ENCODE results near the gene SPATA31D4.
"Not testable (repeated sequence)": the region's sequence is repeated elsewhere in the genome, so short reads cannot be mapped to it uniquely, and the experiment has no call there.

Gene SPATA31D4

DNA sequence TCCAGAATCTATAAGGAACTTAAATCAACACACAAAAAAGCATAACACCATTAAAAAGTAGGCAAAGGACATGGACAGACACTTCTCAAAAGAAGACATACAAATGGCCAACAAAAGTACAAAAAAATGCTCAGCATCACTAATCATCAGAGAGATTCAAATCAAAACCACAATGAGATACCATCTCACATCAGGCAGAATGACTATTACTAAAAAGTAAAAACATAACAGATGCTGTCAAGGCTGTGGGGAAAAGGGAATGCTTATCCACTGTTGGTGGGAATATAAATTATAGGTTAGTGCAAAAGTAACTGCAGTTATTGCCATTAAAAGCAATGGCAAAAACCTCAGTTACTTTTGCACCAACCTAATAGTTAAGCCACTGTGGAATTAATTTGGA lies 32.2 kb upstream of the SPATA31D4 start:
- Histone ChIP-seq H3K27ac (no peak overlapping the region), H3K4me3 (no peak overlapping the region), H3K9me3 (ENCODE audit: low read depth, low read length) (no peaks in the 10 kb centered on the region), H3K9ac (ENCODE audit: insufficient read length) (no peak overlapping the region), H3K36me3 (ENCODE audit: insufficient read depth, low read length) (no peaks in the 10 kb centered on the region)
- TF ChIP-seq EZH2 (IDR thresholded peaks at IDR 0.05) (no peak), FOXP2 (optimal IDR thresholded peaks at IDR 0.05; ENCODE audit: control extremely low read depth, extremely low read length, insufficient read depth) (no peak), POLR2AphosphoS5 (IDR thresholded peaks at IDR 0.05; ENCODE audit: borderline replicate concordance, low read depth, low read length) (no peak)
- DNase-seq (ENCODE audit: low read depth, low spot score) = no peak

DNA sequence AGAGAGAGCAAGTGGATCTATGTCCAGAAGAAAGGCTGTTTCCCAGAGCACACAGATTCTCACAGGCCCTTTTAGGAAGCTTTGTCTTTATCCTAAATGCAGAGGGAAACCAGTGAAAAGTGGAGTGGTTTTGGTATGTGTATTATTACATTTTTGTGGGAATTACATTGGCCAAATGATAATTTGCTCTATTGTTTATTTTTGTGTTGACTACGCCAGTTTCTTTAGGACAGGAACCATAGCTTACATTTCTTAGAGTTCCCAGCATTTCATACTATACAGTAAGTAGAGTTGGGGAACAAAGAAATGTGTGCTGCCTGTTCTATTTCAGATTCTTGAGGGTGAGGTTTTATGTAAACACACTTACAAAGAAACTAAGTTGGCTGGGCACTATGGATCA lies 29.4 kb upstream of the SPATA31D4 start:
- H3K9me3 ChIP-seq (ENCODE audit: low read depth, low read length) = no peaks in the 10 kb centered on the region
- no peaks in the 10 kb centered on the region for H3K36me3 ChIP-seq (ENCODE audit: insufficient read depth, low read length)
- no peak for DNase-seq (ENCODE audit: low read depth, low spot score)
- no peak overlapping the region for H3K9ac ChIP-seq (ENCODE audit: insufficient read length)
- H3K4me3 ChIP-seq = no peak overlapping the region
- TF ChIP-seq POLR2AphosphoS5 (IDR thresholded peaks at IDR 0.05; ENCODE audit: borderline replicate concordance, low read depth, low read length) = no peak
- no peak for TF ChIP-seq EZH2 (IDR thresholded peaks at IDR 0.05)
- no peak for TF ChIP-seq FOXP2 (optimal IDR thresholded peaks at IDR 0.05; ENCODE audit: control extremely low read depth, extremely low read length, insufficient read depth)
- no peak overlapping the region for H3K27ac ChIP-seq

DNA sequence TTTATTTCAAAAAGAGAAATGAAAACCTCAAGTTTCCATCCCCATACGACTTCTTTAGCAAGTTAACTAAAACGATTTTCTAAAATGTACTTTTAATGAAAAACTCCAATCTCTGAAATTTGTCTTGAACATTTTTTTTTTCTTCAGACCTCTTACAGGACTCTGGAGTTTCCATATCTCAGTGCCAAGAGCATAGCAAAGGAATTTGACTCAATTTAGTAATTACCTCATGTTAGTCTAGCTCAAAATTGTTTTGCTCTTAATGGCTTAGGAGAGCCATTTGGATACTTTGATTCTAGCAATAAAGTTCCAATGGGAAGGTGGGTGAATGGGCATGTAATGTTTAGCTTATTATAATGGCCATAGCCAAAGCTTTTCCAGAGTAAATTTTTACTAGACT lies 26.0 kb upstream of the SPATA31D4 start:
- H3K27ac ChIP-seq = no peak overlapping the region
- H3K9me3 ChIP-seq (ENCODE audit: low read depth, low read length) = no peaks in the 10 kb centered on the region
- H3K9ac ChIP-seq (ENCODE audit: insufficient read length) = no peak overlapping the region
- no peak overlapping the region for H3K4me3 ChIP-seq
- H3K36me3 ChIP-seq (ENCODE audit: insufficient read depth, low read length) = no peaks in the 10 kb centered on the region
- TF ChIP-seq FOXP2 (optimal IDR thresholded peaks at IDR 0.05; ENCODE audit: control extremely low read depth, extremely low read length, insufficient read depth) (no peak), POLR2AphosphoS5 (IDR thresholded peaks at IDR 0.05; ENCODE audit: borderline replicate concordance, low read depth, low read length) (no peak), EZH2 (IDR thresholded peaks at IDR 0.05) (no peak)
- DNase-seq (ENCODE audit: low read depth, low spot score) = no peak

DNA sequence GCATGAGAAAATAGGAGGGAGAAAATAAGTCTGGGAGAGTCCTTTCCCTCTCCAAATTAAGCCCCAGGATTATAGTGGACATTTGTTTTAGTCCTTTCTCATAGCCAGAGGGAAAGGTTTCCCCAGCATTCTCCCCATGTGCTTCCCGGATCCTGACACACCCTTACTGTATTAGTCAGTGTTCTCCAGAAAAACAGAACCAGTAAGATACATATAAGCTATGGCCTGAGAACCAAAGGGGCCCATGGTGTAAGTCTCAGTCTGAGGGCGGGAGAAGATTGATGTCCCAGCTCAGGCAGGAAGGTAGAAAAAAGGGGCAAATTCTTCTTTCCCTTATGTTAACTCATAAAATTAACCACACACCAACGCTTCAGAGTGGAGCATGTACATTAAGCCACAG lies 25.6 kb upstream of the SPATA31D4 start:
- Histone ChIP-seq H3K9me3 (ENCODE audit: low read depth, low read length) (no peaks in the 10 kb centered on the region), H3K36me3 (ENCODE audit: insufficient read depth, low read length) (no peaks in the 10 kb centered on the region), H3K4me3 (no peak overlapping the region), H3K27ac (no peak overlapping the region), H3K9ac (ENCODE audit: insufficient read length) (no peak overlapping the region)
- no peak for DNase-seq (ENCODE audit: low read depth, low spot score)
- TF ChIP-seq EZH2 (IDR thresholded peaks at IDR 0.05) (no peak), FOXP2 (optimal IDR thresholded peaks at IDR 0.05; ENCODE audit: control extremely low read depth, extremely low read length, insufficient read depth) (no peak), POLR2AphosphoS5 (IDR thresholded peaks at IDR 0.05; ENCODE audit: borderline replicate concordance, low read depth, low read length) (no peak)

DNA sequence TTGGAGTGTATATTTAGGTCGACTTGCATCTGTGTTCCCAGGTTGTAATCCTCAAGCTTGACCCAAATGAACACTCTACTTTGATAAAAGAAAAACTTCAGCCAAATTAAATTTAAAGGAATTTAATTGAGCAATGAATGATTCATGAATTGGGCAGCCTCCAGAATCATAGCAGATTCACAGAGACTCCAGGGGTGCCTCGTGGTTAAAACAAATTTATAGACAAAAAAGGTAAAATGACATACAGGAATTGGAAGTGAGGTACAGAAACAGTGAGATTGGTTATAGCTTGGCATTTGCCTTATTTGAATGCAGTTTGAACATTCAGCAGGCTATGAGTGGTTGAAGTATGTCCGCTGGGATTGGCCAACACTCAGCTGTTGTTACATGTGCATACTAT lies 21.6 kb upstream of the SPATA31D4 start:
- Histone ChIP-seq H3K9me3 (ENCODE audit: low read depth, low read length) (no peaks in the 10 kb centered on the region), H3K27ac (no peak overlapping the region), H3K9ac (ENCODE audit: insufficient read length) (no peak overlapping the region), H3K4me3 (no peak overlapping the region), H3K36me3 (ENCODE audit: insufficient read depth, low read length) (no peaks in the 10 kb centered on the region)
- TF ChIP-seq POLR2AphosphoS5 (IDR thresholded peaks at IDR 0.05; ENCODE audit: borderline replicate concordance, low read depth, low read length) (no peak), FOXP2 (optimal IDR thresholded peaks at IDR 0.05; ENCODE audit: control extremely low read depth, extremely low read length, insufficient read depth) (no peak), EZH2 (IDR thresholded peaks at IDR 0.05) (no peak)
- no peak for DNase-seq (ENCODE audit: low read depth, low spot score)

GRCh38 chr9:81912135-81912534 lies 16.1 kb upstream of the SPATA31D4 start:
- no peaks in the 10 kb centered on the region for H3K36me3 ChIP-seq (ENCODE audit: insufficient read depth, low read length)
- no peak for TF ChIP-seq FOXP2 (optimal IDR thresholded peaks at IDR 0.05; ENCODE audit: control extremely low read depth, extremely low read length, insufficient read depth)
- no peak overlapping the region for H3K4me3 ChIP-seq

GRCh38 chr9:81915801-81916505 lies 12.3 kb upstream of the SPATA31D4 start:
- no peaks in the 10 kb centered on the region for H3K9me3 ChIP-seq (ENCODE audit: low read depth, low read length)
- no peak overlapping the region for H3K9ac ChIP-seq (ENCODE audit: insufficient read length)
- H3K36me3 ChIP-seq (ENCODE audit: insufficient read depth, low read length) = no peaks in the 10 kb centered on the region
- H3K27ac ChIP-seq = no peak overlapping the region
- no peak overlapping the region for H3K4me3 ChIP-seq
- DNase-seq (ENCODE audit: low read depth, low spot score) = no peak
- no peak for TF ChIP-seq POLR2AphosphoS5 (IDR thresholded peaks at IDR 0.05; ENCODE audit: borderline replicate concordance, low read depth, low read length)
- TF ChIP-seq EZH2 (IDR thresholded peaks at IDR 0.05) = no peak
- TF ChIP-seq FOXP2 (optimal IDR thresholded peaks at IDR 0.05; ENCODE audit: control extremely low read depth, extremely low read length, insufficient read depth) = no peak

More at GRCh38 chr9:81912135-81912534, 16.1 kb upstream of the SPATA31D4 start:
- Histone ChIP-seq H3K27ac (no peak overlapping the region), H3K9ac (ENCODE audit: insufficient read length) (no peak overlapping the region), H3K9me3 (ENCODE audit: low read depth, low read length) (no peaks in the 10 kb centered on the region)
- DNase-seq (ENCODE audit: low read depth, low spot score) = no peak

GRCh38 chr9:81918507-81918906 lies 9.7 kb upstream of the SPATA31D4 start:
- not testable (repeated sequence) for H3K9me3 ChIP-seq (ENCODE audit: low read depth, low read length); H3K27ac ChIP-seq; DNase-seq (ENCODE audit: low read depth, low spot score); H3K9ac ChIP-seq (ENCODE audit: insufficient read length); H3K36me3 ChIP-seq (ENCODE audit: insufficient read depth, low read length); H3K4me3 ChIP-seq

DNA sequence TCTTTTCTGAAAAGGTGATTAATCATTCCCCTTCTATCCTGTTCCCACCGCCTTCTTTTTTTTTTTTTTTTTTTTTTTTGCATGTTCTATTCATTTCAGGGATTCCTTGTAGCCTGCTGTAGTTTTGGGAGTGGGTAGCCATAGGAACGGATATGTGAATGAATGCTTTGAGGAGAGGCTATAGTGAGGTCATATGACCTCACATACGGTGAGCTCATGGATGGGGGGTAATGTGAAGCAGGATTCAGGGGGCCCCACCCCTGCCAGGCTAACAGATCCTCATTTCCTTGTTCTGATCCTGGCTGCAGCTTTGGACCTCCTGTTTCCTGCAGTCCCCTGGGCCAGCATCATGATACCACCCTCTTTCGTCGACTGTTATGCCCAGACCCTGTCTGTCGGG lies 1.9 kb downstream of the SPATA31D4 start:
- H3K36me3 ChIP-seq (ENCODE audit: insufficient read depth, low read length); DNase-seq (ENCODE audit: low read depth, low spot score); H3K4me3 ChIP-seq; H3K27ac ChIP-seq; H3K9me3 ChIP-seq (ENCODE audit: low read depth, low read length); H3K9ac ChIP-seq (ENCODE audit: insufficient read length): not testable (repeated sequence)

- H3K36me3 ChIP-seq (ENCODE audit: insufficient read depth, low read length); H3K9ac ChIP-seq (ENCODE audit: insufficient read length); DNase-seq (ENCODE audit: low read depth, low spot score); H3K4me3 ChIP-seq; H3K27ac ChIP-seq; H3K9me3 ChIP-seq (ENCODE audit: low read depth, low read length): not testable (repeated sequence)
Measured at GRCh38 chr9:81933547-81933946, 5.3 kb downstream of the SPATA31D4 start.

DNA sequence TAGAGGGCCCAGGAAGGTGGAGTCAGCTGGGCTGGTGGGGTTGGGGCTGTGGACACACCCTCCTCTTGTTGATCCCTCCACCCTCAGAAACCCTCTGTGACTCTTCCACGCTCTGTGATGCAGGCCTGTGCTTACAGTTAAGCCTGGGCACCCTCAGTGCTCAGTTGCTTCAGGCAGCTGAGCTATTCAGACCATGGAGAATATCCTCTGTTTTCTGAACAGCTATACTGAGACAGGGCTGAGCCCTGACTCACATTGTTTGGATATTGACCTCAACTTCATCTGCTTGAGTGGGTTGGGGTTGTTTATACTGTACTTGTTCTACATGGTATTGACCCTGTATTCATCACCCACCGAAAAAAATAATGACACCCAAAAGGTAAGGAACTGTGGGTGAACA lies 15.2 kb downstream of the SPATA31D4 start, which contains the start of gene SPATA31D3:
TSS of gene SPATA31D3 (plus strand) at position 108 of the 400 bp plus-strand sequence. CDS start at position 194, 86 bp downstream.
- H3K9me3 ChIP-seq (ENCODE audit: low read depth, low read length); H3K27ac ChIP-seq; H3K4me3 ChIP-seq; H3K36me3 ChIP-seq (ENCODE audit: insufficient read depth, low read length); DNase-seq (ENCODE audit: low read depth, low spot score); H3K9ac ChIP-seq (ENCODE audit: insufficient read length): not testable (repeated sequence)

DNA sequence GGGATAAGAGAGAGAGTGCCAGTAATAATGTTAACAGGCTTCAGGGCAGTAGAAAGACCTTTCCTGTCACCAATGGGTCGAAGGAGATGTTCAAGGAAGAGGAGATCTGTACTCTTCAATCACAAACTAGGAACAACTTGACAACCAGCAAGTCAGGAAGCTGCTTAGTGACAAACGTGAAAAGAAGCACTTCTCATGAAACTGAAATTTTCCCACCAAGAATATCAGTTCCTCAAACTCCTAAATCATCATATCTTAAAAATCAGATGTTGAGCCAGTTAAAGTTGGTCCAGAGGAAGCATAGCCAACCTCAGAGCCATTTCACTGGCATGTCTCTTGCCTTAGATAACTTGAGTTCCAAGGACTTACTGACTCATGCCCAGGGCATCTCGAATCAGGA lies 20.4 kb downstream of the SPATA31D4 start:
- H3K4me3 ChIP-seq; H3K9ac ChIP-seq (ENCODE audit: insufficient read length); DNase-seq (ENCODE audit: low read depth, low spot score): not testable (repeated sequence)

More for the DNA sequence above, 20.4 kb downstream of the SPATA31D4 start:
- not testable (repeated sequence) for H3K9me3 ChIP-seq (ENCODE audit: low read depth, low read length); H3K36me3 ChIP-seq (ENCODE audit: insufficient read depth, low read length); H3K27ac ChIP-seq
